Measurements from ENCODE around the gene FCGR3B. TPM values are rescaled to one million over a fixed set of nuclear protein-coding genes. Genes with fewer than 3 reads are reported as not detected.
"Not testable (repeated sequence)": the region's sequence is repeated elsewhere in the genome, so short reads cannot be mapped to it uniquely, and the experiment has no call there.

Gene FCGR3B
- total RNA-seq, 2 donors from 2014 or later: 4.5 to 9.3 TPM

DNA sequence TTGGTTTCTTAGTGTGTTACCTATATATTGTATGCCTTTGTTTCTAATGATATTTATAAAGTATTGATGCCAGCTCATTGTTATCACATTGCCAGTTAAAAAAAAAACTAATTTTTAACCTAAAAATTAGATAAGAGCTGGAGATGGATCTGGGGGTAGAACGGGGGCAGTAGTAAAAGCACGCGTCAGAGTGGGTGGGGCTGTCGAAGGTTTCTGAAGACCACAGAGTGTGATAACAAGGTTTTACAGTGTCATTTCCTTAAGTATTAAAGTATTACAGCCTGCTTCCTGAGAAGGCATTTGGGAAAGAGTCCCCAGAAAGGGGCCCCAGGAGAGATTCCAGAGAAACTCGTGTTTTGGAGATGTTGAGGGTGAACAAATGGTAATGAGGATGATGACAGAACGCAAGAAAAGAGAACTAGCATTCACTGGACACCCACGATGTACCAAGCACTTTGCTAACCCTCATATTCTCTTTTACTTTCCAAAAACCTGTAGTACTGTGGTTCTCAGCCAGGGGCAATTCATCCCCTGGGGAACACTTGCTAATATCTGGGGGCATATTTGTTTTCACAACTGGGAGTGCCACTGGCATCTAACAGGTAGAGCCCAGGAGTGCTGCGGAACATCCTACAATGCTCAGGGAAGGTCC is 51.0 kb downstream of the FCGR3B start:
- intact Hi-C loops (cut with DNase I); DNase-seq (ENCODE audit: low spot score): not testable (repeated sequence)

DNA sequence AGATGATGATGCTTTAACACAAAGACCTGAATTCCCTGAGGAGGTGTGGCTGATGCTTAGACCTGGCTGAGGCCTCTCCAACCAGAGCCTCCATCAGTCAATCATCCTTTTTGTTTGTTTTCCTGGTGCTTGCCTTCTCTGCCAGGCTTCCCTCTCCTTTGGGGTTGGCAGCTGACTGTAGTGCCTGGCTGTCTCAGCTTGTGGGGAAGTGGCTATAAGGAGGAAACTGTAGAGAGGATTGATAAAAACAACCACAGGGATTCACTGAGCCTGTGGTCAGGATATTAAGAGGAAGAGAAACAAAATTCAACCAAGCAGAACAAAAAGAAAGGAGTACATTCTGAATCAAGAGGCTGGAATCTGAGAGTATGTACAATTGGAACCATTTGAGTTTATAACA is 54.3 kb downstream of the FCGR3B start:
- DNase-seq (ENCODE audit: low spot score); intact Hi-C loops (cut with DNase I): not testable (repeated sequence)

Other genes with a start within 250 kb of the FCGR3B start
- gene FCGR2A, start 125.7 kb downstream of the FCGR3B start, total RNA-seq: 10 to 100 TPM; 60.8 to 93.7 TPM
- 1 to 10 TPM; 6.4 to 6.7 TPM for gene HSPA6, start 106.6 kb downstream of the FCGR3B start, total RNA-seq
- 10 to 100 TPM; 41.0 to 64.2 TPM for gene FCGR3A, start 81.4 kb downstream of the FCGR3B start, total RNA-seq
- gene FCGR2B, start 32.0 kb upstream of the FCGR3B start, total RNA-seq: 10 to 100 TPM in 1 of 2 donors, 1 to 10 TPM in 1; 7.4 to 33.0 TPM
- gene FCRLA, start 76.1 kb upstream of the FCGR3B start, total RNA-seq: under 1 TPM in 1 of 2 donors, not detected in 1; 0.19 TPM
- under 1 TPM; 0.38 to 0.74 TPM for gene FCRLB, start 90.4 kb upstream of the FCGR3B start, total RNA-seq
- 10 to 100 TPM; 15.5 to 17.4 TPM for gene DUSP12, start 118.6 kb upstream of the FCGR3B start, total RNA-seq
- 10 to 100 TPM; 27.9 to 32.3 TPM for gene ATF6, start 135.1 kb upstream of the FCGR3B start, total RNA-seq